ENCODE results near the gene GSS.

GSS gene

DNA sequence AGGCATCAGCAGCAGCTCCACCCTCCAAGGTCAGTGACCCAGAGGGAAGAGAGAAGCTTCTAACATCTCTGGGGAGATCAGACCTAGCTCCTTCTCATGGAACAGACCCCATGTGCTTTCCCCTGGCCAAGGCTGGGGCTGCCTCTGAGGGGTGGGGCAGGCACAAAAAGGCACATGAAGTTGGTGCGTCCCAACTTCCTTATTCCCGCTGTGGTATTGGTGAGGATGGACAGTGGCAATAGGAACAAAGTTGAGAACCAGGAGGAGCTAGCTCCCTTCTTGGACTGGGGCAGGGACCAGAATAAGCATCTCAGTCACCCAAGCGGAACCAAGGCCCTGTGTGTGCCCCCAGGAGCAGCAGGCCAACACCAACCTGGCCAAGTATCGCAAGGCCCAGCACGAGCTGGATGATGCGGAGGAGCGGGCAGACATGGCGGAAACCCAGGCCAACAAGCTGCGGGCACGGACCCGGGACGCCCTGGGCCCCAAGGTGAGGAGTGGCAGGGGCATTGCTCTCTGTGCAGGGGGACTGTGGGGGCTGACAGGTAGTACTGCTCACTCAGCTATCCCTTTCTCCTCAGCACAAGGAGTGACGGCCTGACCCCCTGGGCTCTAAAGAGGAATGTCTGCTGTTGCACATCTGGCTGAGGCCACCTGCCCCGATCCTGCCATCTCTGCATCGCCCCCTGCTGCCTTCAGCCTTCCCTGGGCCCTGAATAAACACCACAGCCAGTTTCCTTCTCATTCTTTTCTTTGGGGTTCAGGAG lies 46.2 kb upstream of the GSS start:
- no peak overlapping the region for H3K4me3 ChIP-seq (ENCODE audit: low read length)
- TF ChIP-seq, protein P1, sequence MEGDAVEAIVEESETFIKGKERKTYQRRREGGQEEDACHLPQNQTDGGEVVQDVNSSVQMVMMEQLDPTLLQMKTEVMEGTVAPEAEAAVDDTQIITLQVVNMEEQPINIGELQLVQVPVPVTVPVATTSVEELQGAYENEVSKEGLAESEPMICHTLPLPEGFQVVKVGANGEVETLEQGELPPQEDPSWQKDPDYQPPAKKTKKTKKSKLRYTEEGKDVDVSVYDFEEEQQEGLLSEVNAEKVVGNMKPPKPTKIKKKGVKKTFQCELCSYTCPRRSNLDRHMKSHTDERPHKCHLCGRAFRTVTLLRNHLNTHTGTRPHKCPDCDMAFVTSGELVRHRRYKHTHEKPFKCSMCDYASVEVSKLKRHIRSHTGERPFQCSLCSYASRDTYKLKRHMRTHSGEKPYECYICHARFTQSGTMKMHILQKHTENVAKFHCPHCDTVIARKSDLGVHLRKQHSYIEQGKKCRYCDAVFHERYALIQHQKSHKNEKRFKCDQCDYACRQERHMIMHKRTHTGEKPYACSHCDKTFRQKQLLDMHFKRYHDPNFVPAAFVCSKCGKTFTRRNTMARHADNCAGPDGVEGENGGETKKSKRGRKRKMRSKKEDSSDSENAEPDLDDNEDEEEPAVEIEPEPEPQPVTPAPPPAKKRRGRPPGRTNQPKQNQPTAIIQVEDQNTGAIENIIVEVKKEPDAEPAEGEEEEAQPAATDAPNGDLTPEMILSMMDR (IDR thresholded peaks at IDR 0.05; ENCODE audit: insufficient read depth, low read depth, low read length, missing control alignments), result peak; percentile 49
- DNase-seq (ENCODE audit: low read depth), result peak; percentile 21

DNA sequence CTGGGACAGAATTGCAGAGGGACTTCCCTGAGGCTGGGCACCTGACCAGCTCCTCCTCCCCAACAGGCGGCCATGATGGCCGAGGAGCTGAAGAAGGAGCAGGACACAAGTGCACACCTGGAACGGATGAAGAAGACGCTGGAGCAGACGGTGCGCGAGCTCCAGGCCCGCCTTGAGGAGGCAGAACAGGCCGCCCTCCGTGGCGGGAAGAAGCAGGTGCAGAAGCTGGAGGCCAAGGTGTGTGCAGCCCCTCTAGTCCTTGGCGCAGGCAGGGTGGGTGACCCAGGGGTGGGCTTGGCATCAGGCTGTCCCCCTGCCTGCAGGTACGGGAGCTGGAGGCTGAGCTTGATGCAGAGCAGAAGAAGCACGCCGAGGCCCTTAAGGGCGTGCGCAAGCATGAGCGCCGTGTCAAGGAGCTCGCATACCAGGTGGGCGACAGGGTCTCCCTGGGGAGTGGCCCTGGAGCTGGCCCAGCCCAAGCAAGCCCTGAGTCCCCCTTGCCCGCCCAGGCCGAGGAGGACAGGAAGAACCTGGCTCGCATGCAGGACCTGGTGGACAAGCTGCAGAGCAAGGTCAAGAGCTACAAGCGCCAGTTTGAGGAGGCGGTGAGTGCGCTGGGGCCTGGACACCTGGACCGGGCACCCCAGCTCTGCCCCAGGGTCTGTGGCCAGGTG lies 45.5 kb upstream of the GSS start:
- TF ChIP-seq, protein P1 (IDR thresholded peaks at IDR 0.05; ENCODE audit: insufficient read depth, low read depth, low read length, missing control alignments), result no peak
- DNase-seq (ENCODE audit: low read depth), result no peak
- H3K4me3 ChIP-seq (ENCODE audit: low read length), result no peak overlapping the region

DNA sequence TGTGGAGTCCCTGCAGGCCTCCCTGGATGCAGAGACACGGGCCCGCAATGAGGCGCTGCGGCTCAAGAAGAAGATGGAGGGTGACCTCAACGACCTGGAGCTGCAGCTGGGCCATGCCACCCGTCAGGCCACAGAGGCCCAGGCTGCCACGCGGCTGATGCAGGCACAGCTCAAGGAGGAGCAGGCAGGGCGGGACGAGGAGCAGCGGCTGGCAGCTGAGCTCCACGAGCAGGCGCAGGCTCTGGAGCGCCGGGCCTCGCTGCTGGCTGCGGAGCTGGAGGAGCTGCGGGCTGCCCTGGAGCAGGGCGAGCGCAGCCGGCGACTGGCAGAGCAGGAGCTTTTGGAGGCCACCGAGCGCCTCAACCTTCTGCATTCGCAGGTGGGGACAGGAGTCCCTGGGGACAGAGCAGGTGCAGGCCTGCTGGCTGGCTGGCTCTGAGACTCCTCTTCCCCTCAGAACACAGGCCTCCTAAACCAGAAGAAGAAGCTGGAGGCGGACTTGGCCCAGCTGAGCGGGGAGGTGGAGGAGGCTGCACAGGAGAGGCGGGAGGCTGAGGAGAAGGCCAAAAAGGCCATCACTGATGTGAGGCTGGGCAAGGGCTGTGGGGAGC lies 44.8 kb upstream of the GSS start:
- TF ChIP-seq, protein P1 (IDR thresholded peaks at IDR 0.05; ENCODE audit: insufficient read depth, low read depth, low read length, missing control alignments), result no peak

DNA sequence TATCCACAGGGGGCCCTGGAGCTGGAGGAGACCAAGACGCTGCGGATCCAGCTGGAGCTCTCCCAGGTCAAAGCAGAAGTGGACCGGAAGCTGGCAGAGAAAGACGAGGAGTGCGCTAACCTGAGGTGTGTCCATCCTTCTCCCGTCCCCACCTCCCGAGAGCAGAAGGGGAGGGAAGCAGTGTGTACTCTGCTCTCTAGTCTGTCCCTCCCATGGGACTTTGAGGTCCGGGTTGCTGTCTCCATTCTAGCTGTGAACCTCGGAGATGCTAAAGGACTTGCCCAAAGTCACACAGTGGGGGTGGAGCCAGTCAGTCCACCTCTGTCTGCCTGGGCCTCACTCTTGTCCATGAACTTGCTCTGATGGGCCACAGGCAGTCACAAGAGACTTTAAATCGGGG lies 44.2 kb upstream of the GSS start:
- H3K4me3 ChIP-seq (ENCODE audit: low read length), result no peak overlapping the region
- TF ChIP-seq, protein P1 (IDR thresholded peaks at IDR 0.05; ENCODE audit: insufficient read depth, low read depth, low read length, missing control alignments), result no peak
- DNase-seq (ENCODE audit: low read depth), result no peak

More for the DNA sequence above, 44.8 kb upstream of the GSS start:
- H3K4me3 ChIP-seq (ENCODE audit: low read length), result no peak overlapping the region
- DNase-seq (ENCODE audit: low read depth), result no peak

DNA sequence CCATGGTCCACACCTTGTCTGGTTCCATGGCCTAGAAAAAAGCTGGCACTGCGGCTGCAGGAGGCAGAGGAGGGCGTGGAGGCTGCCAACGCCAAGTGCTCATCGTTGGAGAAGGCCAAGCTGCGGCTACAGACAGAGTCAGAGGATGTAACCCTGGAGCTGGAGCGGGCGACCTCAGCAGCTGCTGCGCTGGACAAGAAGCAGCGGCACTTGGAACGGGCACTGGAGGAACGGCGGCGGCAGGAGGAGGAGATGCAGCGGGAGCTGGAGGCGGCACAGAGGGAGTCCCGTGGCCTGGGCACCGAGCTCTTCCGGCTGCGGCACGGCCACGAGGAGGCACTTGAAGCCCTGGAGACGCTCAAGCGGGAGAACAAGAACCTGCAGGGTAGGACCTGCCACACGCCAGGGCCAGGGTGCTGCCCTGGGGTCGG lies 43.4 kb upstream of the GSS start:
- TF ChIP-seq, protein P1 (IDR thresholded peaks at IDR 0.05; ENCODE audit: insufficient read depth, low read depth, low read length, missing control alignments), result no peak
- no peak overlapping the region for H3K4me3 ChIP-seq (ENCODE audit: low read length)
- DNase-seq (ENCODE audit: low read depth), result no peak

GRCh38 chr20:34998331-34998950 lies 42.8 kb upstream of the GSS start:
- TF ChIP-seq, protein P1 (IDR thresholded peaks at IDR 0.05; ENCODE audit: insufficient read depth, low read depth, low read length, missing control alignments), result no peak
- H3K4me3 ChIP-seq (ENCODE audit: low read length), result no peak overlapping the region
- peak; percentile 36 for DNase-seq (ENCODE audit: low read depth)

Measured in epithelial cell of esophagus (primary cell).